GM10266 (cell line): ENCODE measurements around the gene BABAM1.
"Not testable (repeated sequence)": the region's sequence is repeated elsewhere in the genome, so short reads cannot be mapped to it uniquely, and the experiment has no call there.

ENCODE experiments used
- DNase-seq: peaks from one replicate; pipeline ENCODE4 v3.0.0; 2012; ENCODE audit errors: extremely low spot score
- TF ChIP-seq, protein P1 (sequence below): IDR thresholded peaks from 2 replicates; pipeline ENCODE4 v1.5.1; 2012; ENCODE audit warnings: mild to moderate bottlenecking, low read depth; ENCODE audit not compliant: control insufficient read depth, insufficient read depth; ENCODE audit errors: missing control alignments

Gene BABAM1

DNA sequence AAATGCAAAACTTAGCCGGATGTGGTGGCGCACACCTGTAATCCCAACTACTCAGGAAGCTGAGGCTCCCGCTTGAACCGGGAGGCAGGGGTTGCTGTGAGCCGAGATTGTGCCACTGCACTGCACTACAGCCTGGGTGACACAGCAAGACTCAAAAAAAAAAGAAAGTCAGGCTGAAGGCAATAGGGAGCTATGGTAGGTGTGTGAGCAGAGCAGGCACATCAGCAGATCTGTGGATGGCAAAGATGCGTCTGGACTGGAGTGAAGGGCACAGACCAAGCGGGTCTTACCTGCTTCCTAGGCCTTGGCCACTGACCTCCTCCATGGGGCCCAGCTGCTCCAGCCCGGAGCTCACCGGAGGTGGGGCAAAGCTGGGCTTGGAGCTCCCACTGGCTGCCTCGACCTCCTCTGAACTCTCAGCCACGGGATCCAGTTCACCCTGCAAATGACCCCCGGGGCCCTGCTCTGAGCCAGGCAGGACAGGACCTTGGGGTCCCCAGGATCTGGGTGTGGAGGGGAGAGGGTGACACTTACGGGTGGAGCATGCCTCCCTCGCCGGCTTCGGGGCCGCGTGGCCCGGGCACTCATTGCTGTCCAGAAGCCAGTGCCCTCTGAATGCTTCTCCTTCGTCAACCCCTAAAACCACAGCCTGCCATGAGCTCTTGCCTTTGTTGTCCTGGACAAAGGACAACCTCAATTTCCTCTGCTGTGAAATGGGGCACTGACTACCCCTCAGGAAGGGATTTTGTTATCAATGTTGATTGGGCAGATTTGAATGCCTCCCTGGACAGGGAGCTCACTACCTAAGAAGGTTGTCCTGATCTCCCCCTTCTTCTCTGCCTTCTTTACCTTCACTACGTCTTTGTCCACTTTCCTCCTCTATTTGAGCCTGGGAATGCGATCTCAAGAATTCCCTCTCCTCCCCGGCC lies 3.3 kb upstream of the BABAM1 start:
- no peak for DNase-seq
- TF ChIP-seq, protein P1, sequence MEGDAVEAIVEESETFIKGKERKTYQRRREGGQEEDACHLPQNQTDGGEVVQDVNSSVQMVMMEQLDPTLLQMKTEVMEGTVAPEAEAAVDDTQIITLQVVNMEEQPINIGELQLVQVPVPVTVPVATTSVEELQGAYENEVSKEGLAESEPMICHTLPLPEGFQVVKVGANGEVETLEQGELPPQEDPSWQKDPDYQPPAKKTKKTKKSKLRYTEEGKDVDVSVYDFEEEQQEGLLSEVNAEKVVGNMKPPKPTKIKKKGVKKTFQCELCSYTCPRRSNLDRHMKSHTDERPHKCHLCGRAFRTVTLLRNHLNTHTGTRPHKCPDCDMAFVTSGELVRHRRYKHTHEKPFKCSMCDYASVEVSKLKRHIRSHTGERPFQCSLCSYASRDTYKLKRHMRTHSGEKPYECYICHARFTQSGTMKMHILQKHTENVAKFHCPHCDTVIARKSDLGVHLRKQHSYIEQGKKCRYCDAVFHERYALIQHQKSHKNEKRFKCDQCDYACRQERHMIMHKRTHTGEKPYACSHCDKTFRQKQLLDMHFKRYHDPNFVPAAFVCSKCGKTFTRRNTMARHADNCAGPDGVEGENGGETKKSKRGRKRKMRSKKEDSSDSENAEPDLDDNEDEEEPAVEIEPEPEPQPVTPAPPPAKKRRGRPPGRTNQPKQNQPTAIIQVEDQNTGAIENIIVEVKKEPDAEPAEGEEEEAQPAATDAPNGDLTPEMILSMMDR, result no peak

DNA sequence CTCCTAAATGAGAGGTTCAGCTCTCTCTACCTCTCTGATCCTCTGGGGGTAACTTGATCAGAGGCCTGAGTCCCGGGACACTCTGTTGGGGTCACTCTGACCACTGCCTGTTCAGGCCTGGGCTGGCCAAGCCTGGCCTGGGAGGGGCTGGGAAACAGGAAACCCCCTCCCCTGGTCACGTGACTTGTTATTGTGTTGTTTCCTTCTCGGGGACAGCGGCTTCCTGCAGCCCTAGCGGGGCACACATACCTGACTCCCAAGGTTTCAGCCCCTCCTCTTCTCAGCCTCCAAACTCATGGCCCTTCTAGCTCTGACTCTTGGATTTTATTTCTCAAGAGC lies 2.6 kb upstream of the BABAM1 start, which contains the start of gene USHBP1:
USHBP1 (minus strand) TSS at position 105 of the 339 bp plus-strand sequence. CDS start 446 bp downstream, outside the sequence.
- DNase-seq, result no peak
- TF ChIP-seq, protein P1, result no peak

DNA sequence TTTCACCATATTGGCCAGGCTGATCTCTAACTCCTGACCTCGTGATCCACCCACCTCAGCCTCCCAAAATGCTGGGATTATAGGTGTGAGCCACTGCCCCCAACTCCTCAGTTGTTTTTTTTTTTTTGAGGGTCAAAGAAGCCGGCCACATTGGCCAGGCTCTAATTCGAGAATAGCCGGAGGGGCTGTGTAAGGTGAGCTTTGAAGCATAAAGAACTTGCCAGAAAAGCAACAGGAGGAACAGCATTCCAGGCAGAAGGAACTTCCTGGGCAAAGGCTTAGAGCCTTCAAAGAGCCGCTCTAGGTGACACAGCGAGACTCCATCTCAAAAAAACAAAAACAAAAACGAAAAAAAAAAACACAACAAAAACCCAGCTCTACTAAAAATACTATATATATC lies 1.2 kb upstream of the BABAM1 start:
- no peak for DNase-seq
- TF ChIP-seq, protein P1, result no peak

DNA sequence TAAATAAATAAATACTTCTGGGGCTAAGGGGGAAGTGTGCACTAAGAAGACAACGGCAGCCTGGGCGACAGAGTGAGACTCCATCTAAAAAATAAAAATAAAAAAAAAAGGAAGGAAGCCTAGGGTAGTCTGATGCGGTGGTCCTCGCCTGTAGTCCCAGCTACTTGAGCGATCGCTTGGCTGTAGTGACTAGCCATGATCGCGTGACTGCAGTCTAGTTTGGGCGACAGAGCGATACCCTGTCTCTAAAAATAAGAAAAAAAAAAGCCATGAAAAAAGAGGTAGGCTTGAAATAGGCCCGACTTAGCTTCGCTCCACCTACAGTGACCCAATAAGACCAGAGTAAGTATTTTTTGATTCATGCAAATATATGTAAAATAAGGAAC lies 661 bp upstream of the BABAM1 start:
- TF ChIP-seq, protein P1, result no peak
- DNase-seq, result peak; percentile 52

DNA sequence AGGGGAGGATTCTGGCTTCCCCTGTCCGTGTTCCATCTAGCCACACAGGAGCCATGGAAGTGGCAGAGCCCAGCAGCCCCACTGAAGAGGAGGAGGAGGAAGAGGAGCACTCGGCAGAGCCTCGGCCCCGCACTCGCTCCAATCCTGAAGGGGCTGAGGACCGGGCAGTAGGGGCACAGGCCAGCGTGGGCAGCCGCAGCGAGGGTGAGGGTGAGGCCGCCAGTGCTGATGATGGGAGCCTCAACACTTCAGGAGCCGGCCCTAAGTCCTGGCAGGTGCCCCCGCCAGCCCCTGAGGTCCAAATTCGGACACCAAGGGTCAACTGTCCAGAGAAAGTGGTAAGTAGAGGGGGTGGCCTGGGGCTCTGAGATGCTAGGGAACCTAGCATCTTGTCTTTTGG lies 1.5 kb downstream of the BABAM1 start:
- no peak for DNase-seq
- TF ChIP-seq, protein P1, result no peak

DNA sequence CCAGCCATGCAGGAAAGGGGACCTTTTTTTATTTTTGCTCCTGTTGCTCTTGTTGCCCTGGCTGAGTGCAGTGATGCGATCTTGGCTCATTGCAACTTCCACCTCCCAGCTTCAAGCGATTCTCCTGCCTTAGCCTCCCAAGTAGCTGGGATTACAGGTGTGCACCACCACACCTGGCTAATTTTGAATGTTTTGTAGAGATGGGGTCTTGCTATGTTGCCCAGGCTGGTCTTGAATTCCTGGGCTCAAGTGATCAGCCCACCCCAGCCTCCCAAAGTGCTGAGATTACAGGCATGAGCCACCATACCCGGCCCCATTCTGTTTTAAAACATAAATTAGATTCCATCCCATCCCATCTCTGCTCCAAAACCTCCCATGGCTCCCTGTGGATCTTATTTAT lies 7.6 kb downstream of the BABAM1 start:
- not testable (repeated sequence) for DNase-seq

DNA sequence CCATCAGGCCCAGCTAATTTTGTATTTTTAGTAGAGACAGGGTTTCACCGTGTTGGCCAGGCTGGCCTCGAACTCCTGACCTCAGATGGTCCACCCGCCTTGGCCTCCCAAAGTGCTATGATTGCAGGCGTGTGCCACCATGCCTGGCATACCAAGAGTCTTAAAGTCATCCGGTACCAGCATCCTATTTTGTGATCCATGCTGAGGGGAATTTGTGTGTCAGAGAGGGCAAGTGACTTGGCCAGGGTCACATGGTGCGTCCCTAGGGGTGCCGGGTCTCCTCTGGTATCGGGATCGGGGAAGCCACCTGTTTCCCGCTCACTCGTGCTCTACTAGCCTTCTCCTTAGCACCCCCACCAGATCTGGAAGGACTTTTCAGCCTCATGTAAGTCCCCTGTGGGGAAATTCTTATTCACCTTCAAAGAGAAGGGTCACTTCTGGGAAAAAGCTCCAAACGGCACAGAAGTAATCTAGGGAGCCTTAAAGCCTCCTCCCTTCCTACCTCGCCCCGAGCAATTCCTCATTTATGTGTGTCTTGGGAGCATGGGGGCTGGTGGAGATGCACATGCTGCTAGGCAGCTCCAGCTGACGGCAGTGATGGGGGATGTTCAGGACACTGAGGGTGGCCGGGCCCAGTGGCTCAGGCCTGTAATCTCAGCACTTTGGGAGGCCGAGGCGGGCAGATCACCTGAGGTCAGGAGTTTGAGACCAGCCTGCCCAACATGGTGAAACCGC lies 8.4 kb downstream of the BABAM1 start:
- TF ChIP-seq, protein P1, result no peak
- no peak for DNase-seq
